Measurements from ENCODE around the gene EEF1E1.
"Not testable (repeated sequence)": the region's sequence is repeated elsewhere in the genome, so short reads cannot be mapped to it uniquely, and the experiment has no call there.

The EEF1E1 gene

GRCh38 chr6:8043221-8043620, 59.1 kb downstream of the EEF1E1 start:
- ChIA-PET CTCF (no interaction called here), POLR2A (ENCODE audit: low non-redundant PET) (no interaction called here)
- H3K27ac ChIP-seq: no peak overlapping the region
- TF ChIP-seq CTCF (conservative IDR thresholded peaks at IDR 0.05; ENCODE audit: low read depth): no peak
- DNase-seq (ENCODE audit: low spot score): no peak

GRCh38 chr6:8041913-8042583, 60.3 kb downstream of the EEF1E1 start:
- CTCF ChIA-PET: interaction anchor here (0.6 kb wide), 1 partner anchor 11 kb away, joined by 3 read pairs; no protein-coding TSS in a partner anchor

GRCh38 chr6:8034107-8034506, 68.2 kb downstream of the EEF1E1 start:
- POLR2A ChIA-PET (ENCODE audit: low non-redundant PET); DNase-seq (ENCODE audit: low spot score); CTCF ChIA-PET; H3K27ac ChIP-seq: not testable (repeated sequence)

More at GRCh38 chr6:8041913-8042583, 60.3 kb downstream of the EEF1E1 start:
- TF ChIP-seq CTCF (conservative IDR thresholded peaks at IDR 0.05; ENCODE audit: low read depth): no peak
- no peak overlapping the region for H3K27ac ChIP-seq
- DNase-seq (ENCODE audit: low spot score): no peak
- POLR2A ChIA-PET (ENCODE audit: low non-redundant PET): no interaction called here

GRCh38 chr6:8030920-8031319, 71.4 kb downstream of the EEF1E1 start:
- ChIA-PET CTCF (interaction anchor here (0.6 kb wide), 1 partner anchor 11 kb away, joined by 3 read pairs; no protein-coding TSS in a partner anchor), POLR2A (ENCODE audit: low non-redundant PET) (no interaction called here)
- TF ChIP-seq CTCF (conservative IDR thresholded peaks at IDR 0.05; ENCODE audit: low read depth): no peak
- H3K27ac ChIP-seq: no peak overlapping the region
- DNase-seq (ENCODE audit: low spot score): no peak
